Neural cell (in vitro differentiated cells): ENCODE measurements around the gene ERBB4. TPM values are rescaled to one million over a fixed set of nuclear protein-coding genes. Genes with fewer than 3 reads are reported as not detected.

Source experiments
- H2AFZ ChIP-seq: fragments of 200-600, 300-800 bp; sonication (generic), shearing (Covaris generic); 2 replicates; pipeline ENCODE4 v1.6.0; 2014; ENCODE audit warnings: low read depth, mild to moderate bottlenecking, antibody characterized with exemption, low read length, moderate library complexity
- H3F3A ChIP-seq: fragments of 200-600 bp; shearing (Covaris generic); 2 replicates; pipeline ENCODE4 v1.6.1; 2016; ENCODE audit warnings: mild to moderate bottlenecking, moderate library complexity, mixed read lengths, antibody characterized with exemption, low read length; ENCODE audit not compliant: insufficient read depth, poor library complexity, severe bottlenecking
- H3K27ac ChIP-seq: fragments of 200-600, 300-800 bp; sonication (generic), shearing (Covaris generic); 2 replicates; pipeline ENCODE4 v1.5.1; 2014; ENCODE audit warnings: mild to moderate bottlenecking, low read length, moderate library complexity
- H3K27me3 ChIP-seq: fragments of 300-800, 200-600 bp; sonication (generic), shearing (Covaris generic); 2 replicates; pipeline ENCODE4 v1.6.0; 2014; ENCODE audit warnings: mild to moderate bottlenecking, low read depth, low read length, moderate library complexity; ENCODE audit not compliant: insufficient read depth
- H3K36me3 ChIP-seq: fragments of 300-800, 200-600 bp; sonication (generic), shearing (Covaris generic); 2 replicates; pipeline ENCODE4 v1.5.1; 2014; ENCODE audit warnings: mild to moderate bottlenecking, antibody characterized with exemption, low read length, moderate library complexity; ENCODE audit not compliant: insufficient read depth
- H3K4me2 ChIP-seq: fragments of 300-800, 200-600 bp; sonication (generic), shearing (Covaris generic); 2 replicates; pipeline ENCODE4 v1.6.0; 2014; ENCODE audit warnings: mild to moderate bottlenecking, low read length
- H3K4me3 ChIP-seq: fragments of 300-800, 200-600 bp; sonication (generic), shearing (Covaris generic); 2 replicates; pipeline ENCODE4 v1.5.1; 2014; ENCODE audit warnings: mild to moderate bottlenecking, low read length, moderate library complexity
- H3K79me2 ChIP-seq: fragments of 200-600 bp; shearing (Covaris generic); replicated peaks from 2 replicates; pipeline ENCODE4 v1.6.0; 2014; ENCODE audit warnings: mild to moderate bottlenecking, low read length, moderate library complexity; ENCODE audit not compliant: insufficient read depth
- H3K9ac ChIP-seq: fragments of 300-800, 200-600 bp; sonication (generic), shearing (Covaris generic); 2 replicates; pipeline ENCODE4 v1.6.1; 2016; ENCODE audit warnings: mild to moderate bottlenecking, low read length, mixed read lengths
- H3K9me2 ChIP-seq: fragments of 200-600 bp; shearing (Covaris generic); 2 replicates; pipeline ENCODE4 v1.6.1; 2016; ENCODE audit warnings: mild to moderate bottlenecking, low read length, mixed read lengths; ENCODE audit not compliant: insufficient read depth
- H3K9me3 ChIP-seq: fragments of 200-600, 300-800 bp; sonication (generic), shearing (Covaris generic); 2 replicates; pipeline ENCODE4 v1.6.1; 2016; ENCODE audit warnings: mild to moderate bottlenecking, mixed run types, low read length, moderate library complexity, mixed read lengths
- H4K20me1 ChIP-seq: fragments of 200-600 bp; shearing (Covaris generic); 2 replicates; pipeline ENCODE4 v1.6.1; 2016; ENCODE audit warnings: mild to moderate bottlenecking, mixed run types; ENCODE audit not compliant: insufficient read depth
- EP300 ChIP-seq: fragments of 450-650 bp; conservative IDR thresholded peaks from 2 replicates; pipeline ENCODE4 v1.6.1; 2014; ENCODE audit warnings: antibody characterized with exemption, mild to moderate bottlenecking, moderate library complexity; ENCODE audit not compliant: poor library complexity, severe bottlenecking
- EZH2 ChIP-seq: fragments of 200-600, 300-800 bp; shearing (Covaris generic), sonication (generic); IDR thresholded peaks from 2 replicates; pipeline ENCODE4 v1.6.1; 2014; ENCODE audit warnings: antibody characterized with exemption, low read length, borderline replicate concordance, mild to moderate bottlenecking; ENCODE audit not compliant: insufficient read depth, poor library complexity, severe bottlenecking
- MXI1 ChIP-seq: fragments of 450-650 bp; conservative IDR thresholded peaks from 2 replicates; pipeline ENCODE4 v1.6.1; 2014; ENCODE audit warnings: antibody characterized with exemption, mild to moderate bottlenecking; ENCODE audit not compliant: poor library complexity, severe bottlenecking
- POLR2AphosphoS5 ChIP-seq: IDR thresholded peaks from 2 replicates; pipeline ENCODE4 v1.6.1; 2012
- RAD21 ChIP-seq: fragments of 450-650 bp; conservative IDR thresholded peaks from 2 replicates; pipeline ENCODE4 v1.6.1; 2014; ENCODE audit warnings: antibody characterized with exemption, mild to moderate bottlenecking, moderate library complexity
- SMC3 ChIP-seq: fragments of 450-650 bp; conservative IDR thresholded peaks from 2 replicates; pipeline ENCODE4 v1.6.1; 2014; ENCODE audit warnings: antibody characterized with exemption, mild to moderate bottlenecking, moderate library complexity; ENCODE audit not compliant: poor library complexity
- TAF1 ChIP-seq: IDR thresholded peaks from 2 replicates; pipeline ENCODE4 v1.6.1; 2012; ENCODE audit warnings: low read depth
- polyA plus RNA-seq: library from polyadenylated mRNA; depleted of rRNA; stranded (reverse); fragments of >200 nt; gene quantifications from 2 replicates; pipeline ENCODE4 v1.2.3, GENCODE V29; 2014
- TF ChIP-seq, protein P1 (sequence below): fragments of 450-650 bp; IDR thresholded peaks from 2 replicates; pipeline ENCODE4 v1.5.1; 2014; ENCODE audit warnings: antibody characterized with exemption, mild to moderate bottlenecking, moderate library complexity; ENCODE audit not compliant: poor library complexity, severe bottlenecking
- TF ChIP-seq, protein P2 (sequence below): IDR thresholded peaks from 2 replicates; pipeline ENCODE4 v1.6.1; 2012; ENCODE audit warnings: borderline replicate concordance

The ERBB4 gene
- polyA plus RNA-seq, 1 donor from 2014 or later, result 0.69 TPM

DNA sequence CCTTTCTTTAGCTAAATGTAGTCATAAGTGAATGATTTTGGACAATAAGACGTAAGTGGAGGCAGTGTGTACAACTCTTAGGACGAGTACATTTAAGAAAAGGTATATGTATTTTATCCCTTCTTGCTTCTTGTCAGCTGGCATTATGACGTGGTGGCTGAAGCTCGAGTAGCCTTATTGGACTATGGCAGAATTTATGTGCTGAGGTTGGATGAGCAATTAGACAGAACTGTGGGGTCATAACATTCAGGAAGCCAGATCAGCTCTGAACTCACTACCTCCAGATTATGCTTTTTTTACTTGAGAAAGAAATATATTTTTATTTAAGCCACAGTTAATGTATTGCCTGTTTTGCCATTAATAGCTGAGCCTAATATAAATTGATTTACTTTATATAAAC lies 661.5 kb downstream of the ERBB4 start:
- H3K27me3 ChIP-seq, result no peaks in the 10 kb centered on the region
- H3F3A ChIP-seq, result no peaks in the 10 kb centered on the region
- H2AFZ ChIP-seq, result no peak overlapping the region
- H3K9me2 ChIP-seq, result no peaks in the 10 kb centered on the region
- no peak overlapping the region for H3K9ac ChIP-seq
- no peaks in the 10 kb centered on the region for H3K9me3 ChIP-seq
- H3K4me3 ChIP-seq, result no peak overlapping the region
- H3K27ac ChIP-seq, result no peak overlapping the region
- H3K4me2 ChIP-seq, result no peak overlapping the region
- H3K79me2 ChIP-seq, result no peaks in the 10 kb centered on the region
- no peaks in the 10 kb centered on the region for H3K36me3 ChIP-seq
- TF ChIP-seq MXI1 (no peak), RAD21 (no peak), EZH2 (no peak), SMC3 (no peak), TAF1 (no peak), EP300 (no peak), POLR2AphosphoS5 (no peak)
- TF ChIP-seq, protein P1, sequence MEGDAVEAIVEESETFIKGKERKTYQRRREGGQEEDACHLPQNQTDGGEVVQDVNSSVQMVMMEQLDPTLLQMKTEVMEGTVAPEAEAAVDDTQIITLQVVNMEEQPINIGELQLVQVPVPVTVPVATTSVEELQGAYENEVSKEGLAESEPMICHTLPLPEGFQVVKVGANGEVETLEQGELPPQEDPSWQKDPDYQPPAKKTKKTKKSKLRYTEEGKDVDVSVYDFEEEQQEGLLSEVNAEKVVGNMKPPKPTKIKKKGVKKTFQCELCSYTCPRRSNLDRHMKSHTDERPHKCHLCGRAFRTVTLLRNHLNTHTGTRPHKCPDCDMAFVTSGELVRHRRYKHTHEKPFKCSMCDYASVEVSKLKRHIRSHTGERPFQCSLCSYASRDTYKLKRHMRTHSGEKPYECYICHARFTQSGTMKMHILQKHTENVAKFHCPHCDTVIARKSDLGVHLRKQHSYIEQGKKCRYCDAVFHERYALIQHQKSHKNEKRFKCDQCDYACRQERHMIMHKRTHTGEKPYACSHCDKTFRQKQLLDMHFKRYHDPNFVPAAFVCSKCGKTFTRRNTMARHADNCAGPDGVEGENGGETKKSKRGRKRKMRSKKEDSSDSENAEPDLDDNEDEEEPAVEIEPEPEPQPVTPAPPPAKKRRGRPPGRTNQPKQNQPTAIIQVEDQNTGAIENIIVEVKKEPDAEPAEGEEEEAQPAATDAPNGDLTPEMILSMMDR, result no peak
- TF ChIP-seq, protein P2, sequence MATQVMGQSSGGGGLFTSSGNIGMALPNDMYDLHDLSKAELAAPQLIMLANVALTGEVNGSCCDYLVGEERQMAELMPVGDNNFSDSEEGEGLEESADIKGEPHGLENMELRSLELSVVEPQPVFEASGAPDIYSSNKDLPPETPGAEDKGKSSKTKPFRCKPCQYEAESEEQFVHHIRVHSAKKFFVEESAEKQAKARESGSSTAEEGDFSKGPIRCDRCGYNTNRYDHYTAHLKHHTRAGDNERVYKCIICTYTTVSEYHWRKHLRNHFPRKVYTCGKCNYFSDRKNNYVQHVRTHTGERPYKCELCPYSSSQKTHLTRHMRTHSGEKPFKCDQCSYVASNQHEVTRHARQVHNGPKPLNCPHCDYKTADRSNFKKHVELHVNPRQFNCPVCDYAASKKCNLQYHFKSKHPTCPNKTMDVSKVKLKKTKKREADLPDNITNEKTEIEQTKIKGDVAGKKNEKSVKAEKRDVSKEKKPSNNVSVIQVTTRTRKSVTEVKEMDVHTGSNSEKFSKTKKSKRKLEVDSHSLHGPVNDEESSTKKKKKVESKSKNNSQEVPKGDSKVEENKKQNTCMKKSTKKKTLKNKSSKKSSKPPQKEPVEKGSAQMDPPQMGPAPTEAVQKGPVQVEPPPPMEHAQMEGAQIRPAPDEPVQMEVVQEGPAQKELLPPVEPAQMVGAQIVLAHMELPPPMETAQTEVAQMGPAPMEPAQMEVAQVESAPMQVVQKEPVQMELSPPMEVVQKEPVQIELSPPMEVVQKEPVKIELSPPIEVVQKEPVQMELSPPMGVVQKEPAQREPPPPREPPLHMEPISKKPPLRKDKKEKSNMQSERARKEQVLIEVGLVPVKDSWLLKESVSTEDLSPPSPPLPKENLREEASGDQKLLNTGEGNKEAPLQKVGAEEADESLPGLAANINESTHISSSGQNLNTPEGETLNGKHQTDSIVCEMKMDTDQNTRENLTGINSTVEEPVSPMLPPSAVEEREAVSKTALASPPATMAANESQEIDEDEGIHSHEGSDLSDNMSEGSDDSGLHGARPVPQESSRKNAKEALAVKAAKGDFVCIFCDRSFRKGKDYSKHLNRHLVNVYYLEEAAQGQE, result no peak
- no peaks in the 10 kb centered on the region for H4K20me1 ChIP-seq

- Histone ChIP-seq H3K27me3 (no peaks in the 10 kb centered on the region), H3K9me3 (no peaks in the 10 kb centered on the region), H2AFZ (no peak overlapping the region), H3K4me2 (no peak overlapping the region), H3K4me3 (no peak overlapping the region), H4K20me1 (no peaks in the 10 kb centered on the region), H3K36me3 (no peaks in the 10 kb centered on the region), H3K79me2 (no peaks in the 10 kb centered on the region), H3K9ac (no peak overlapping the region), H3F3A (no peaks in the 10 kb centered on the region), H3K27ac (no peak overlapping the region), H3K9me2 (no peaks in the 10 kb centered on the region)
- TF ChIP-seq MXI1 (no peak), RAD21 (no peak), TAF1 (no peak), SMC3 (no peak), EP300 (no peak), POLR2AphosphoS5 (no peak), EZH2 (no peak)
- TF ChIP-seq, protein P1, result no peak
- TF ChIP-seq, protein P2, result no peak
These were observed 663.1 kb downstream of the ERBB4 start for GRCh38 chr2:211875488-211875887.
